GM12864 (cell line): ENCODE measurements around the gene SAT2.

Source experiments
- DNase-seq: peaks from one replicate; pipeline ENCODE4 v3.0.0-alpha.2; 2011; ENCODE audit warnings: low read depth
- H3K4me3 ChIP-seq: 2 replicates; pipeline ENCODE4 v1.5.1; 2011; ENCODE audit warnings: mild to moderate bottlenecking, low read depth, low read length, control low read depth
- TF ChIP-seq, protein P1 (sequence below): IDR thresholded peaks from 2 replicates; pipeline ENCODE4 v1.5.1; 2011; ENCODE audit warnings: low read depth, mild to moderate bottlenecking, moderate library complexity, low read length, control low read depth, inconsistent platforms; ENCODE audit errors: missing control alignments

Gene SAT2

DNA sequence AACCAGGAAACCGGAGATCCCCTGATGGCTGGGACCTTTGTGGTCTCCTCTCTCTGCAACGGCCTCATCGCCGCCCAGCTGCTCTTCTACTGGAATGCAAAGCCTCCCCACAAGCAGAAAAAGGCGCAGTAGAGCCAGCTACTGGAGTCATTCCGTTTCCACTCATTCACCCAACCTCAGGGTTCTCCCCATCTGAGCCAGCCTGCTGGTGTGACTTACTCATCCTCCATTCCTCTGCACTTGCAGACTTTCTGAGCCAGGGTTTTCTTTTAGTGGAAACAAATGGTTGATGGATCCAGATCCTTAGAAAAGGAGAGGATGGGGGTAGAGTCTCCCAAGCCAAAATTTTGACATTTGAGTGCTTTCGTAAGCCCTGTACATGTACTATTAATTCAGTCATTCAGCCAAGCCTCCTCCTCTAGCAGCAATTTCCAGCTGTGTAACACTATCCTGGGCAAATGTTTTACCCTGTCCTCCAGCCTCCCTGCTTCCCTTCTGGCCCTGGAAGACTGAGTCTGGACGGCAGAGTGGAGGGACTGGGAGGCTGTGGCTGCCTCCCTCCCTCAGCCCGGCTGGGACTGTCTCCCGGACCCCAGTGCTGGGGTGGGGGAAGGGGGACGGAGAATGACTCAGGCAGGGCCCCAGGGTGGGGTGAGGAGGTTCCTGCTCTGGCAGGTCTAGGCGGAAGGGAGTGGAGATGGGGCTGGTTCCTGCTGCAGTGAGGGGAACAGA lies 40.0 kb downstream of the SAT2 start:
- TF ChIP-seq, protein P1, sequence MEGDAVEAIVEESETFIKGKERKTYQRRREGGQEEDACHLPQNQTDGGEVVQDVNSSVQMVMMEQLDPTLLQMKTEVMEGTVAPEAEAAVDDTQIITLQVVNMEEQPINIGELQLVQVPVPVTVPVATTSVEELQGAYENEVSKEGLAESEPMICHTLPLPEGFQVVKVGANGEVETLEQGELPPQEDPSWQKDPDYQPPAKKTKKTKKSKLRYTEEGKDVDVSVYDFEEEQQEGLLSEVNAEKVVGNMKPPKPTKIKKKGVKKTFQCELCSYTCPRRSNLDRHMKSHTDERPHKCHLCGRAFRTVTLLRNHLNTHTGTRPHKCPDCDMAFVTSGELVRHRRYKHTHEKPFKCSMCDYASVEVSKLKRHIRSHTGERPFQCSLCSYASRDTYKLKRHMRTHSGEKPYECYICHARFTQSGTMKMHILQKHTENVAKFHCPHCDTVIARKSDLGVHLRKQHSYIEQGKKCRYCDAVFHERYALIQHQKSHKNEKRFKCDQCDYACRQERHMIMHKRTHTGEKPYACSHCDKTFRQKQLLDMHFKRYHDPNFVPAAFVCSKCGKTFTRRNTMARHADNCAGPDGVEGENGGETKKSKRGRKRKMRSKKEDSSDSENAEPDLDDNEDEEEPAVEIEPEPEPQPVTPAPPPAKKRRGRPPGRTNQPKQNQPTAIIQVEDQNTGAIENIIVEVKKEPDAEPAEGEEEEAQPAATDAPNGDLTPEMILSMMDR = no peak
- DNase-seq = no peak
- no peak overlapping the region for H3K4me3 ChIP-seq

DNA sequence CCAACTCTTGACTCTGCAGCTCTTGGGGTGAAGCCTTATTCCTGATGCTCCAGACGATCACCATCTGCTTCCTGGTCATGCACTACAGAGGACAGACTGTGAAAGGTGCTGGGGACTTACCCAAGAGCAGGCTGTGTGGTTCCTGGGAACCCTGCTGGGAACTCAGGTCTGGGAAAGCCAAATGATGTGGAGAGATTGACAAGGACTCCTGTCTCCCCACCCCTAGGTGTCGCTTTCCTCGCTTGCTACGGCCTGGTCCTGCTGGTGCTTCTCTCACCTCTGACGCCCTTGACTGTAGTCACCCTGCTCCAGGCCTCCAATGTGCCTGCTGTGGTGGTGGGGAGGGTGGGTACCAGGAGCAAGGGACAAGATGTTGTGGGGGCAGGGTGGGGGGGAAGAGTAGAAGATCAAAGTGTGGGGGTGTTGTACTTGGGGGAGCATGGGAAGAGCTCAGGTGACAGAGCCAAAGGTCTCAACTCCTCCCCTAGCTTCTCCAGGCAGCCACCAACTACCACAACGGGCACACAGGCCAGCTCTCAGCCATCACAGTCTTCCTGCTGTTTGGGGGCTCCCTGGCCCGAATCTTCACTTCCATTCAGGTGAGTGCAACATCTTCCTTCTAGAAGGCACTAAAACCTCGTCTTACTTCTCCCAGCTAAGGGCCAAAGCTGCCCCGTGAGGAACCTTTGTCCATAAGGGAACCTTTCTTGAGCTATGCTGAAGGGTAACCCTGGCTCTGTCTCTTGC lies 40.8 kb downstream of the SAT2 start:
- DNase-seq = no peak
- no peak overlapping the region for H3K4me3 ChIP-seq
- TF ChIP-seq, protein P1 = peak; percentile 35

DNA sequence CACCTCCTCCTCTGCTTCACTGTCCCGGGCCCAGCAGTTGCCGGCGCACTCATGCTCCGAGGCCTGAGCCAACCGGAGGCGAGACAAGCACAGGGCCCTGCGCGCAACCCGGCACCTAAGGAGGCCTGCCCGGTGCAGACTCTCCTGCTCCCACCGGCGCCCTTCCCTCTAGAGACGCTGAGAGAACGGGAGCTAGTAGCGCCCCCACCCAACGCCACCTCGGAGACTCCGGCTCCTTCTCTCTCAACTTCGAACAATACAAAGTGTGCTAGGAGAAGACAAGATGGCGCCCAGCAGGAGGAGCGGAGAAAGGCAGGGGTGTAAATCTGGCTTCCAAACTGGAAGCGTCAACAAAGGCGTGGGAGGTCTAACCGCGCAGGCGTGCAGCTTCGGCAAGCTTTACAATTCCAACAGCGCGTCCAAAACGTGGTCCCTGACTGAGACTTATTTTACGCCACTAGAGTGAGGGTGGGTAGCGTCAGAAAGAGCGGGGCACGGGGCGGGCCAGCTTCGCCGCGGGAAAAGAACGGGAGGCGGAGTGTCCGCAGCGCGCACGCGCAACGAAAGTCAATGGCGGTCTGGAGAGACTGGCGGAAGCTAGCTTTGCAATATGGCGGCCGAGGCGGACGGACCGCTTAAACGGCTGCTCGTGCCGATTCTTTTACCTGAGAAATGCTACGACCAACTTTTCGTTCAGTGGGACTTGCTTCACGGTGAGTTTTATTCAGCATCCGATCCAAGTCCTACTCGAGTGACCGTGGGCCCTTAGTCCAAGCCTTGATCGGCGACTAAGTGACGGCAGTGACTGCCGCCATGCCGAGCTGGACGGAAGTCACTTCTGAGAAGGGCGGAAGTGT lies 44.1 kb downstream of the SAT2 start, which contains the start of gene MPDU1:
TSS of gene MPDU1 (plus strand) at position 600 of the 857 bp plus-strand sequence. CDS start at position 611, 11 bp downstream.
- DNase-seq = peak; percentile 83
- TF ChIP-seq, protein P1 = no peak
- H3K4me3 ChIP-seq = peak within 1 kb of the TSS; percentile 75

DNA sequence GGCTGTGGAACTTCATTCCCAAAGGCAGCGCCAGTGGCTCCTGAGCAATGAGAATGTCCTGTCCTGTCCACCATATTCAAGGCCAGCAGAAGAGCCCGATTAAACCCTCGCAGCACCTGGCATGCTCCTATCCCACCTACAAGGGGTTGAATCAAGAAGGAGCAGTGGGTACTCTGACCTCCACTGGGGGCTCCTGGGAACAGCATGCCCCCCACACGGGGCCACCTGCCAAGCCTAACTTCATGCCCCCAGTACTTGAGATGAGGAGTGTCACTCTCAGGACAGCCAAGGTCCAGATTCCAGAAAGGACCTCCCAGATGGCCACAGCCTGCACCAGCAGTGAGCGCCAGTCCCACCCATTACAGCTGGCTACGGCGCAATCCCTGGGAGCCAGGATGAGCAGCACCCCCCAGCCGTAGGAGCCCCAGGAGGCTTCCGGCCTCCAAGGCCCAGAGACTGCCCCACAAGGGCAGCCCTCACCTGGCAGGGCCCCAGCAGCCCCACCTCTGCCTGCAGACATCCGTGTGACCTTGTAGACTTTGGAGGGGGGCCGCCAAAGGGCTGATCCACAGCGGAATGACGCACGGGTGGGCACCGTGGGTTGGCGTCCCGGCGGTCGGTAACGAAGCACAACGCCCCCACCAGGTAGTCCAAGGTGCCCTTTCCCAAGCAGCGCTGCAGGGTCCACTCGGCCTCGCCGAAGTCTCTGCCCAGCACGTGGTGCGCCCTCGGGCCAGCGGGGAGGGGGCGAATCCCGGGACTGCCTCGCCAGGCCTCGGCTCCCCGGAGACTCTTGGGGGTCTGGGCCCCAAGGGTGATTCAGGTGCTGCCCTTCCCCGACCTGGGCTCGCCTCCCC lies 45.0 kb downstream of the SAT2 start:
- H3K4me3 ChIP-seq = peak overlapping the region; percentile 75
- DNase-seq = no peak
- TF ChIP-seq, protein P1 = no peak

DNA sequence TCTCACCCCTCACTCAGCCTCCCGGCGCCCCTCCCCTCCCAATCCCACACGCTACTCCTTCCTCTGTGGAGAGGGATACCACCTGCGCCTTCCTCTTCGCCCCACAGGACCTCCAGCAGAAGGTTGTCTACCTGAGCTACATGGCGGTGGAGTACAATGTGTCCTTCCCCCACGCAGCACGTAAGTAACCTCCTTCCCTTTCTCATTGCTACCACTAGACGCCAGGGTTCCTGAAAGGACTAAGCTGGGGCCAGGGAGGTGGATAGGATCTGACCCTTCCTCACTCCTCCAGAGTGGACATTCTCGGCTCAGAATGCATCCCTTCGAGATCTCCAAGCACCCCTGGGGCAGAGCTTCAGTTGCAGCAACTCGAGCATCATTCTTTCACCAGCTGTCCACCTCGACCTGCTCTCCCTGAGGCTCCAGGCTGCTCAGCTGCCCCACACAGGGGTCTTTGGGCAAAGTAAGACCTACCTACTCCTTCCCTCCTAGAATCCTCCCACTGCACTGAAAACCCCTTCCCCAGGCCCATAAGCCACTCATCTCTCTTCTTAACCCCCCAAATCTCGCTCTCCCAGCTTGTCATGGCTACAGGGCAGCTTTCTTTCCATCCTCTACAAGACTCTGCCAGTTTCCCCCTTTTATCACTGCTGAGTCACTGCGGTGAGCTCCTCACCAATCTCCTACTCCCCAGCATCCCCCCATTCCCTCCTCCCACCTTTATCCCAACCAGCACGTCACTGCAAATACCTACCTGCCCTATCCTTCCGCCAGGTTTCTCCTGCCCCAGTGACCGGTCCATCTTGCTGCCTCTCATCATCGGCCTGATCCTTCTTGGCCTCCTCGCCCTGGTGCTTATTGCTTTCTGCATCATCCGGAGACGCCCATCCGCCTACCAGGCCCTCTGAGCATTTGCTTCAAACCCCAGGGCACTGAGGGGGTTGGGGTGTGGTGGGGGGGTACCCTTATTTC lies 46.7 kb downstream of the SAT2 start:
- no peak overlapping the region for H3K4me3 ChIP-seq
- TF ChIP-seq, protein P1 = no peak
- no peak for DNase-seq
